Placental epithelial cell (primary cell): ENCODE data around the gene TRO. TPM values are rescaled to one million over a fixed set of nuclear protein-coding genes. Genes with fewer than 3 reads are reported as not detected.

Experiments used
- small RNA-seq: library from RNA; depleted of rRNA; stranded (forward); fragments of <200 nt; gene quantifications from one replicate; pipeline ENCODE3, GENCODE V24; 2012
- total RNA-seq: library from RNA; depleted of rRNA; stranded (reverse); fragments of >200 nt; gene quantifications from 2 replicates; pipeline ENCODE4 v1.2.3, GENCODE V29; 2012

Gene TRO
- 37.3 and 39.3 TPM in 2 replicates for total RNA-seq

GRCh38 chrX:54920610-54921426 lies at the start of gene TRO:
Gene TRO (plus strand): TSS chrX:54920824. CDS start chrX:54922247, 1,423 bp downstream.

Small RNA genes lying within 50 kb of the gene (small RNA-seq; reads per million reads assigned to genes)
- not detected for gene RF00614

Other genes with a start within 250 kb of the TRO start
- not detected in 2 replicates for gene ITIH6, start 122.6 kb upstream of the TRO start, total RNA-seq
- gene MAGED2, start 113.1 kb upstream of the TRO start, total RNA-seq, result 460 and 481 TPM in 2 replicates
- gene PFKFB1, start 73.4 kb downstream of the TRO start, total RNA-seq, result 0.22 and 0.39 TPM in 2 replicates
- gene APEX2, start 79.5 kb downstream of the TRO start, total RNA-seq, result 11.8 and 17.5 TPM in 2 replicates
- gene ALAS2, start 110.2 kb downstream of the TRO start, total RNA-seq, result not detected in 2 replicates
- gene PAGE2B, start 154.2 kb downstream of the TRO start, total RNA-seq, result not detected in 2 replicates
- gene PAGE2, start 168.2 kb downstream of the TRO start, total RNA-seq, result not detected in 2 replicates